Hepatocyte (in vitro differentiated cells): ENCODE data around the gene PSMB2.

Source experiments
- CTCF ChIP-seq: fragments of 200-600 bp; sonication (generic); IDR thresholded peaks from 2 replicates; pipeline ENCODE4 v1.5.1; 2016; ENCODE audit warnings: antibody characterized with exemption, mild to moderate bottlenecking; ENCODE audit not compliant: poor library complexity
- EZH2 ChIP-seq: fragments of 200-600 bp; sonication (generic); IDR thresholded peaks from 2 replicates; pipeline ENCODE4 v1.6.1; 2016; ENCODE audit warnings: antibody characterized with exemption, mild to moderate bottlenecking, borderline replicate concordance

- TF ChIP-seq CTCF, result no peak
- TF ChIP-seq EZH2, result peak; percentile 89
Measured at GRCh38 chr1:35573198-35574124, 67.9 kb downstream of the PSMB2 start, which contains the start of gene TFAP2E.
